ENCODE results near the gene CHIC2. TPM values are rescaled to one million over a fixed set of nuclear protein-coding genes. Genes with fewer than 3 reads are reported as not detected.

Gene CHIC2
- total and polyA plus RNA-seq, 2 of the 4 experiments (the other 2 are of a cell fraction) = 20.4 to 26.3 TPM

DNA sequence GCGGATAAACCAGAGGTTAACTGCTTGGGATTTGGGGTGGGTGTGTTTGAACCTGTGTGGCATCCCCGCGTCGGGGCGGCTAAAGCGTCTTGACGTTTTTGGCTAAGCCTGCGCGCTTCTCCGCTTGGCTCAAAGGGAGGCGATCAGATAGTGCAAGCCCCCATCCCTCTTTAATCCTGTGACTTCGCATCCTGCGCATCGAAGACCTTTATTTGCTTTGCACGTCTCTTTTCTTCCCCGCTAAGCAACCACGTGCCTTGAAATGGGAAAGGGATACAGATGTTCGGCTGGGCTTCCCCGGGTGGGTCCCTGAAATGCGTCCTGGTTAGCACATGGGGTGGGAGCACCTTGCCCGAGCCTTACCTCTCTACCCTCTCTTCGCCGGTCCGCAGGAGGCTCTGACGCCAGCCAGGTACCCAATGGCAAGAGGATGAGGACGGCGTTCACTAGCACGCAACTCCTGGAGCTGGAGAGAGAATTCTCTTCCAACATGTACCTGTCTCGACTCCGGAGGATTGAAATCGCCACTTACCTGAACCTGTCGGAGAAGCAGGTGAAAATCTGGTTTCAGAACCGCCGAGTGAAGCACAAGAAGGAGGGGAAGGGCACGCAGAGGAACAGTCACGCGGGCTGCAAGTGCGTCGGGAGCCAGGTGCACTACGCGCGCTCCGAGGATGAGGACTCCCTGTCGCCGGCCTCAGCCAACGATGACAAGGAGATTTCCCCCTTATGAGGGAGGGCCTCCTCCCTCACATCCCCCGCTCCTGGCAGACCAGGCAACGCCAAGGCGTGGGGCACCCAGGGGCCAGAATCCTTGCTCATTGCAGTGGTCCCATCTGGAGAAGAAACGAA lies 37.0 kb upstream of the CHIC2 start:
- intact Hi-C loops (cut with micrococcal nuclease) (no loop called here), in situ Hi-C loops (cut with MboI; ENCODE audit: low sequenced_read_pairs) (no loop called here), dilution Hi-C loops (cut with HindIII; ENCODE audit: low sequenced_read_pairs, unreplicated experiment) (no loop called here)
- Histone ChIP-seq H2AK9ac (replicated peaks; ENCODE audit: low read depth, low read length, poor library complexity) (peak overlapping the region; percentile 18), H2BK15ac (ENCODE audit: low read depth, low read length) (no peak overlapping the region), H3K27ac (ENCODE audit: insufficient read depth, low read length) (no peak overlapping the region), H4K8ac (ENCODE audit: low read depth in 2 of 2, low read length in 2 of 2) (no peak overlapping the region), H3K23ac (ENCODE audit: low read depth, low read length) (peak overlapping the region; percentile 66; the same call in 1 of the 2 replicates), H2BK20ac (ENCODE audit: low read depth, low read length) (no peak overlapping the region; the same call in 1 of the 2 replicates), H3K79me1 (ENCODE audit: low read depth in 1 of 2, low read length in 2 of 2) (no peaks in the 10 kb centered on the region), H3K56ac (ENCODE audit: extremely low read depth, insufficient read depth, low read length) (no peak overlapping the region), H3K4me2 (ENCODE audit: low read depth, low read length) (peak overlapping the region; percentile 59), H3K14ac (replicated peaks; ENCODE audit: low read depth, low read length) (no peak overlapping the region), H2AFZ (replicated peaks; ENCODE audit: low read length, poor library complexity) (peak overlapping the region; percentile 88), H4K5ac (ENCODE audit: low read depth, low read length) (no peak overlapping the region), H3K9me3 (ENCODE audit: control insufficient read depth, insufficient read depth, low read length) (no peaks in the 10 kb centered on the region), H3K4me3 (ENCODE audit: insufficient read depth, low read depth, low read length) (peak overlapping the region; percentile 40), H3K4me1 (ENCODE audit: control insufficient read depth, insufficient read depth, low read length) (no peaks in the 10 kb centered on the region), H3K9ac (ENCODE audit: low read depth, low read length) (no peak overlapping the region), H3K9me1 (ENCODE audit: insufficient read depth, low read length) (peaks cover 9% of the 10 kb centered on the region), H2BK5ac (ENCODE audit: low read depth, low read length, poor library complexity, severe bottlenecking) (no peak overlapping the region), H3K18ac (ENCODE audit: low read depth, low read length) (no peak overlapping the region), H2BK120ac (ENCODE audit: low read depth, low read length) (no peak overlapping the region), H4K20me1 (ENCODE audit: insufficient read depth, low read length) (no peaks in the 10 kb centered on the region), H3K27me3 (ENCODE audit: control insufficient read depth, insufficient read depth, low read length) (peaks cover 64% of the 10 kb centered on the region), H3K36me3 (ENCODE audit: control insufficient read depth, insufficient read depth, low read length) (no peaks in the 10 kb centered on the region), H3K4ac (ENCODE audit: low read depth, low read length) (no peak overlapping the region), H2AK5ac (ENCODE audit: low read depth, low read length) (no peak overlapping the region), H4K91ac (ENCODE audit: insufficient read depth, low read depth, low read length) (no peak overlapping the region)
- no peak for ATAC-seq (ENCODE audit: low read depth)
- BruUV-seq (replicated peaks) = no TSS peak
- TF ChIP-seq, protein P1, sequence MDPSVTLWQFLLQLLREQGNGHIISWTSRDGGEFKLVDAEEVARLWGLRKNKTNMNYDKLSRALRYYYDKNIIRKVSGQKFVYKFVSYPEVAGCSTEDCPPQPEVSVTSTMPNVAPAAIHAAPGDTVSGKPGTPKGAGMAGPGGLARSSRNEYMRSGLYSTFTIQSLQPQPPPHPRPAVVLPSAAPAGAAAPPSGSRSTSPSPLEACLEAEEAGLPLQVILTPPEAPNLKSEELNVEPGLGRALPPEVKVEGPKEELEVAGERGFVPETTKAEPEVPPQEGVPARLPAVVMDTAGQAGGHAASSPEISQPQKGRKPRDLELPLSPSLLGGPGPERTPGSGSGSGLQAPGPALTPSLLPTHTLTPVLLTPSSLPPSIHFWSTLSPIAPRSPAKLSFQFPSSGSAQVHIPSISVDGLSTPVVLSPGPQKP (IDR thresholded peaks at IDR 0.05; ENCODE audit: borderline replicate concordance, low read depth, low read length) = no peak
- TF ChIP-seq BHLHE40 (IDR thresholded peaks at IDR 0.05; ENCODE audit: low read depth, low read length) = no peak
- no peak for TF ChIP-seq SMC3 (IDR thresholded peaks at IDR 0.05; ENCODE audit: low read depth, low read length)
- no peak for TF ChIP-seq MAFK (IDR thresholded peaks at IDR 0.05; ENCODE audit: low read depth, low read length)
- DNase-seq = no peak
- 21% methylated on average over 25 of the region's 50 CpGs; no CpG with 5 or more reads in 1 of the 2 experiments for WGBS, 2 experiments (ENCODE audit: extremely low coverage in 2 of 2, insufficient read length in 1 of 2)
- CTCF ChIA-PET = no interaction called here
- POLR2A ChIA-PET (ENCODE audit: unreplicated experiment) = no interaction called here
